ENCODE results near the gene MCIDAS.

MCIDAS gene

GRCh38 chr5:55222092-55222984 lies 4.8 kb downstream of the MCIDAS start:
- DNase-seq, result peak; percentile 35

GRCh38 chr5:55220433-55221185 lies 6.5 kb downstream of the MCIDAS start:
- no peak for DNase-seq

DNA sequence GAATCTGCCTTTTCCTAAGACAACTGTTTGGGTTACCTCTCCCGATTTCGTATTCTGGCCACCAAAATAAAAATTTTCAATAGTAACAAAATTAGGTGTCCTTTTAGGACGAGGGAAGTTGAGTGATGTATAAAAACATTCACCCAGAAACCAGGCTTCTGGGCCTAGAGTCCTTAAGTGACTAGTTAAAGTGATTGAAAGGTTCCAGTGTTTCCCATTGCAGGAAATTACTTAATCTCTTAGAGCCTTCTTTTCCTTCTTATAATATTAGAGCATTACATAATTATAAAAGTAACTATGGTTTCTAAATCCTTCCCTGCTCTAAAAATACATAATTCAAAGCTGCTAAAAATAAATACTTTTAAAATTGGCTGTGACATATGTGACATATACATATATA lies 7.3 kb downstream of the MCIDAS start:
- DNase-seq, result no peak

DNA sequence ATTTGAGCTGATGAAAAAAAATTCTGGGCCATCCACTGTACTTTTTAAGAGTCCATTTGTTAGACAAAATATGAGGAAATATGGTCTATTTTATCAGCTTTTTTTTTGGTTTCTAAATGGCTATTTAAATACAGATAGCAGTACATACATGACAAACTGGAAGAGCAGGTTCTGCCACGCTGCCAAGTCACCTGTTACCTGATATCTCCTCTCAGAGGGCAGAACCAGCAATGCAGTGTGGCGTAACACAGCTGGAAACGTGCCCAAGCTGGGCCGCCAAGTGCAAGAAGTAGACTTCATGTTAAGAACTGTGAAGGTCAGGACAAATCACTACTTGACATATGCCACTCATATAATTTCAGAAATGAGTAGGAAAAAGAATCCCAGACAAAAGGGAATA lies 8.1 kb downstream of the MCIDAS start:
- no peak for DNase-seq

- no peak for DNase-seq
These were observed 15.8 kb downstream of the MCIDAS start for GRCh38 chr5:55211184-55211874.

DNA sequence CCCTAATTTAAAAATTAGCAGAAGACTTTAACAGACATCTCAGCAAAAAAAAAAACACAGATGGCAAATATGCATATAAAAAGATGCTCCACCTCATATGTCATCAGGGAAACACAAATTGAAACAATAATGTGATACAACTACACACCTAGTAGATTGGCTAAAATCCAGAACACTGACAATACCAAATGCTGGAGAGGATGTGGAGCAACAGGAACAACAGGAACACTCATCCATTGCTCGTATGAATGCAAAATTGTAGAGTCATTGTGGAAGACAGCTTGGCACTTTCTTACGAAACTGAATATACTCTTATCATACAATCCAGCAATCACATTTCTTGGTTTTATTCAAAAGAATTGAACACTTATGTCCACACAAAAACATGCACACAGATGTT lies 22.1 kb downstream of the MCIDAS start:
- DNase-seq, result no peak

DNA sequence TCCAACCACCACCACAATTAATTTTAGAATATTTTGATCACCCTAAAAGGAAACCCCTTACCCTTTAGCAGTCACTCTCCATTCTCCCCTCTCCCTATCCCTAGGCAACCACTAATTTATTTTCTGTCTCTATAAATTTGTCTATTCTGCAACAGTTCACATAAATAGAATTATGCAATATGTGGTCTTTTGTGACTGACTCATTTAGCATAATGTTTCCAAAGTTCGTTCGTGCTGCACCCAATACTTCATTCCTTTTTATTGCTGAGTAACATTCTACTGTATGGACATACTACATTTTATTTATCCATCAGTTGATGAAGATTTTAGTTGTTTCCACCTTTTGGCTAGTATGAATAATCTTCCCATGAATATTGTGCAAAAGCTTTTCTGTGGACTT lies 36.0 kb downstream of the MCIDAS start:
- no peak for DNase-seq

GRCh38 chr5:55188656-55189540 lies 38.2 kb downstream of the MCIDAS start:
- DNase-seq, result no peak

- DNase-seq, result no peak
These were observed 39.7 kb downstream of the MCIDAS start for GRCh38 chr5:55187370-55187769.

DNA sequence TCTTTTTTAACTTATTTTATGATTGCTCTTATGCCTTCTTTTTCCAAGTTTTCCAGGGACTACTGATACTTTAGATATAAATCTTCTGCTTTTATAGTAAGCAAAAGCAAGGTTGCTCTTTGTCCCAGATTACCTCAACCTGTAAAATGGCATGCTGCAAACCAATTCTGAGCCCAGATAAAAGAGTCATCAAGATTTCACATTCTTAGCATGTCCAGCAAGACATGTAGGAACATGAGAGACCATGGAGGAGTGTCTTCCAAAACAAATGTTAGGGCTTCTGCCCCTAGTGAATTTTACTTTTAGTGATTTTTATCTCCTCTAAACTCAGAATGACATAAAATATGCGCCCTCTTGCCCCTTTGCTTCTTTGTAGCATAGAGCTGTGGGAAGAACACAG lies 47.1 kb downstream of the MCIDAS start:
- no peak for DNase-seq

DNA sequence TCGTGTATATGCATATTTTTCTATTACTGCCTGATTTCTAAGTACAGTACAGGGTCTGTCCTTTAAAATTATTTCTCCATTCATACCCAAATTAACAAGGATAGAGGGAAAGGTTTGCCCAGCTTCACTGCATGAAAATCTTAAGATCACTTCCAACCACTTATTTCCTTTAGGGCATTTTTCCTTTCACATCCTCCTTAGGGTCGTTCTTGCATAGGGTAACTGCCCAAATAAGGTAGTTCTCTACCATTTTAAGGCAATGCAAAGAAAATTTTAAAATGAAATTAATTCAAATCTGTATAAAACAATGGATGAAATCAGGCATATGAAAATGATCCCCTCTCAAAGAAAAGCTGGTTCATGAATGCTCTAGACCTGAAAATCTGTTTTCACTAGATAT lies 50.0 kb downstream of the MCIDAS start:
- DNase-seq, result peak; percentile 18

DNA sequence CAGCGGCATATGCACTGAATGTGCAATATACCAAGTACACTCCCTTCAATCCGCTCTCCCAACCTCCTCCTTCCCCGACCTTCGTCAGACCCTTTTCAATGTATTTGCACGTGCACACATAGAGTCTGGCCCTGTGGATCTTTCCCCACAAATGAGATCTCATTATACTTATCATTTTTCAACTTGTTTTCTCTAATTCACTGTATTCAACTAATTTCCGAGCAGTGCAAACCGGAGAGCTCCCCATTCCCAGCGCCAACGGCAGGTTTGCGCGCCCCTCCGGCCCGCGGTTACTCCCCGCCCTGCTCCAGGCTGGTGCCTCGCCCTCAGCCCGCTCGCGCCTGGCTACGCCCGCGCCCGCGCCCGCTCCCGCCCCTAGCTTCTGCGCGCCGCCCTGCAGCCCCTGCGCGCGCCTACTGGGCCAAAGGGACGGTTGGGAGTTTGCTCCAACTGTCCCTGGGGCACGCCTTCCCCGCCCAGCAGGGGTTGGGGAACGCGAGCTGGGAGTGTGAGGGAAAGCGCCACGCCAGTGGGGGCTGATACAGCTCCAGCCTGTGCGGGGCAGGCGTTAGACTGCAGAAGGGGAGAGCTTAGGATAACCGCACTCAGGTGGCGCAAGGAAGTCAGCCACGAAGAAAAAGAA lies 50.8 kb downstream of the MCIDAS start:
- DNase-seq, result peak; percentile 24

GRCh38 chr5:55175781-55176175 lies 51.3 kb downstream of the MCIDAS start:
- no peak for DNase-seq

- DNase-seq, result no peak
These were observed 53.4 kb downstream of the MCIDAS start for GRCh38 chr5:55173687-55174230.

DNA sequence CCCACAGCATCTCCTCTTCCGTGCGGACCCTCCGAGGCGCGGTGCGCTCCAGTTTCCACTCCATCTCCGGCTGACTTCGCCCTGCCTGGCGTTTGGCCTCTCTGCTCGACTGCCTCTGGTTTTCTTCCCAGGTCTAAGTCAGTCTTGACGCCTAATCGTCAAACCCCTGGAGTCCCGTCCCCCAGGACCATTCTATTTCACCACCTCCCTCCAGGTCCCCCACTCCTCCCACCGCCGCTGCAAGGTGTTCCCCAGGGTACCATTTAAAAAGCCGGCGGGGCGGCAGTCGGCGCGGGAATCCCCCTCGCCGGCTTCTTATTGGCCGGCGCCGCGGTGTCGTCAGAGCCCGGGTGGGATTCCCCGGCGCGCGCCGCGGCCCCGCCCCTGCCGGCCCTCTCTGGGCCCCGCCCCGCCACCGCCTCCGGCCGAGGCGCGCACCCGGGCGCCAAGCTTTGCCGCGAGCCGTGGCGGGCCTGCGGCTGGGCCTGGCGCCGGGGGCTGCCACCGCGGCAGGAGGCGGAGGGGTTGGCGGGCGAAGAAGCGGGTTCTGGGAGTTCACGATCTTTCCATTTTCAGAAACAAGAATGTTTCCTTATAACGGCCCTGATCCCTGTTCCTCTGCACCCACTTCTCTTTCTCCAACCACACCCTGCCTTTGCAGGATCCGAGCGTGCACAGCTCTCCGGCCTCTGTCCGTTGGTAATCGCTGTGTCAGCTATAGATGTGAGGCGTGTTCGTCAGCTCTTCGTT lies 54.0 kb downstream of the MCIDAS start, which contains the start of gene CDC20B:
Gene CDC20B (minus strand): TSS at position 241 of the 750 bp plus-strand sequence. CDS start 177 bp downstream, at position 64.
- peak; percentile 78 for DNase-seq

GRCh38 chr5:55172051-55172899 lies 54.8 kb downstream of the MCIDAS start:
- peak; percentile 72 for DNase-seq

- DNase-seq, result no peak
These were observed 55.6 kb downstream of the MCIDAS start for GRCh38 chr5:55171471-55171870.

All from inflammatory macrophage treated with lipopolysaccharide for 4 hours (primary cell).